Brain pericyte (primary cell): Measurements from ENCODE around the gene RUVBL2.
A peak's percentile ranks its signal among the peaks of the same experiment; 100 is the strongest.

Source experiments
- DNase-seq: peaks from one replicate; pipeline ENCODE4 v3.0.0-alpha.2; 2012; ENCODE audit warnings: low read depth, low spot score

The RUVBL2 gene

GRCh38 chr19:48993175-48994034 lies at the start of gene RUVBL2, which contains the start of gene GYS1:
Gene RUVBL2, plus strand, starts transcription at chr19:48993887. Its CDS starts 25 bp downstream, at chr19:48993912.
Gene GYS1, minus strand, starts transcription at chr19:48993309. Its CDS starts 197 bp downstream, at chr19:48993112.
- peak; percentile 98 for DNase-seq

GRCh38 chr19:48945415-48945814 lies 48.3 kb upstream of the RUVBL2 start:
- DNase-seq, result no peak

- DNase-seq, result no peak
These were observed 47.9 kb upstream of the RUVBL2 start for GRCh38 chr19:48945817-48946216.

- no peak for DNase-seq
These were observed 47.0 kb upstream of the RUVBL2 start for GRCh38 chr19:48946463-48947257.

- DNase-seq, result no peak
These were observed 46.5 kb upstream of the RUVBL2 start for GRCh38 chr19:48947258-48947542.

GRCh38 chr19:48950159-48950558 lies 43.5 kb upstream of the RUVBL2 start:
- DNase-seq, result no peak

- DNase-seq, result no peak
These were observed 42.7 kb upstream of the RUVBL2 start for GRCh38 chr19:48950830-48951519.

- no peak for DNase-seq
These were observed 40.5 kb upstream of the RUVBL2 start for GRCh38 chr19:48953141-48953540.

- no peak for DNase-seq
These were observed 39.6 kb upstream of the RUVBL2 start for GRCh38 chr19:48953990-48954594.

- DNase-seq, result peak; percentile 94
These were observed 38.9 kb upstream of the RUVBL2 start, which contains the start of gene BAX for GRCh38 chr19:48954595-48955307. Gene BAX, plus strand, starts transcription at chr19:48954875. Its CDS starts 54 bp downstream, at chr19:48954929.

- no peak for DNase-seq
These were observed 38.3 kb upstream of the RUVBL2 start for GRCh38 chr19:48955308-48955958.

GRCh38 chr19:48958006-48958405 lies 35.7 kb upstream of the RUVBL2 start:
- no peak for DNase-seq

- no peak for DNase-seq
These were observed 34.1 kb upstream of the RUVBL2 start for GRCh38 chr19:48959341-48960239.

- no peak for DNase-seq
These were observed 32.5 kb upstream of the RUVBL2 start for GRCh38 chr19:48961051-48961649.

GRCh38 chr19:48961673-48962028 lies 32.0 kb upstream of the RUVBL2 start:
- no peak for DNase-seq

GRCh38 chr19:48962029-48962848 lies 31.4 kb upstream of the RUVBL2 start:
- no peak for DNase-seq

GRCh38 chr19:48962849-48963165 lies 30.9 kb upstream of the RUVBL2 start:
- DNase-seq, result no peak
